ENCODE measurements around the gene TBC1D23. TPM values are rescaled to one million over a fixed set of nuclear protein-coding genes. Genes with fewer than 3 reads are reported as not detected.
"Not testable (repeated sequence)": the region's sequence is repeated elsewhere in the genome, so short reads cannot be mapped to it uniquely, and the experiment has no call there.

The TBC1D23 gene
- polyA plus RNA-seq, 1 donor: 28.9 TPM

- no peak for DNase-seq
These were observed 3.2 kb upstream of the TBC1D23 start for GRCh38 chr3:100257586-100257985.

- peak; percentile 88 for DNase-seq
These were observed 609 bp upstream of the TBC1D23 start for GRCh38 chr3:100260081-100260684.

GRCh38 chr3:100261485-100261903 is 702 bp downstream of the TBC1D23 start:
- no peak for DNase-seq

- DNase-seq: not testable (repeated sequence)
These were observed 2.1 kb downstream of the TBC1D23 start for GRCh38 chr3:100262925-100263324.

GRCh38 chr3:100263583-100263982 is 2.8 kb downstream of the TBC1D23 start:
- DNase-seq: no peak

GRCh38 chr3:100264242-100264641 is 3.5 kb downstream of the TBC1D23 start:
- no peak for DNase-seq

- no peak for DNase-seq
These were observed 4.2 kb downstream of the TBC1D23 start for GRCh38 chr3:100265016-100265415.

GRCh38 chr3:100266531-100266930 is 5.7 kb downstream of the TBC1D23 start:
- no peak for DNase-seq

- no peak for DNase-seq
These were observed 7.4 kb downstream of the TBC1D23 start for GRCh38 chr3:100268156-100268555.

- no peak for DNase-seq
These were observed 8.2 kb downstream of the TBC1D23 start for GRCh38 chr3:100269001-100269400.

- no peak for DNase-seq
These were observed 8.8 kb downstream of the TBC1D23 start for GRCh38 chr3:100269410-100270214.

GRCh38 chr3:100270215-100270583 is 9.4 kb downstream of the TBC1D23 start:
- DNase-seq: no peak

- no peak for DNase-seq
These were observed 10.7 kb downstream of the TBC1D23 start for GRCh38 chr3:100271522-100271921.

- not testable (repeated sequence) for DNase-seq
These were observed 12.2 kb downstream of the TBC1D23 start for GRCh38 chr3:100272797-100273611.

- DNase-seq: no peak
These were observed 13.6 kb downstream of the TBC1D23 start for GRCh38 chr3:100274361-100274760.

GRCh38 chr3:100277255-100277800 is 16.5 kb downstream of the TBC1D23 start:
- DNase-seq: no peak

- no peak for DNase-seq
These were observed 18.1 kb downstream of the TBC1D23 start for GRCh38 chr3:100278910-100279309.

- no peak for DNase-seq
These were observed 27.6 kb downstream of the TBC1D23 start for GRCh38 chr3:100288288-100288894.

- no peak for DNase-seq
These were observed 28.5 kb downstream of the TBC1D23 start for GRCh38 chr3:100289339-100289738.

- DNase-seq: no peak
These were observed 34.3 kb downstream of the TBC1D23 start for GRCh38 chr3:100295089-100295488.

GRCh38 chr3:100297784-100298183 is 37.0 kb downstream of the TBC1D23 start:
- DNase-seq: no peak

GRCh38 chr3:100299016-100299415 is 38.2 kb downstream of the TBC1D23 start:
- no peak for DNase-seq

- no peak for DNase-seq
These were observed 45.9 kb downstream of the TBC1D23 start for GRCh38 chr3:100306695-100307094.

Measured in hindlimb muscle (tissue), 1 donor.